HAP-1 (cell line): Measurements from ENCODE around the gene OCRL.

Experiments used
- DNase-seq, 2 experiments: peaks; one replicate each; pipeline ENCODE4 v3.0.0-alpha.2; 2016 to 2020; ENCODE audit warnings: low spot score in 2 of 2
- H3K27me3 ChIP-seq: fragments of 250-450 bp; sonication (Bioruptor Pico); 2 replicates; pipeline ENCODE4 v1.5.1; 2020; ENCODE audit warnings: low read depth, mild to moderate bottlenecking, moderate library complexity
- H3K36me3 ChIP-seq: fragments of 250-450 bp; sonication (Bioruptor Pico); replicated peaks from 2 replicates; pipeline ENCODE4 v1.5.1; 2020; ENCODE audit warnings: mild to moderate bottlenecking
- H3K4me1 ChIP-seq: fragments of 250-450 bp; sonication (Bioruptor Pico); 2 replicates; pipeline ENCODE4 v1.5.1; 2020; ENCODE audit warnings: mild to moderate bottlenecking
- H3K4me3 ChIP-seq: fragments of 250-450 bp; sonication (Bioruptor Pico); 2 replicates; pipeline ENCODE4 v1.5.1; 2020; ENCODE audit warnings: mild to moderate bottlenecking, moderate library complexity
- H3K9me3 ChIP-seq: fragments of 250-450 bp; sonication (Bioruptor Pico); 2 replicates; pipeline ENCODE4 v1.5.1; 2020; ENCODE audit warnings: mild to moderate bottlenecking, moderate library complexity
- in situ Hi-C: fragments of 300-500 bp; cut with MboI; formaldehyde crosslinking; loops from 3 replicates; pipeline ENCODE4 v1.14.3; 2020; ENCODE audit warnings: low sequenced_read_pairs, inconsistent platforms, mixed read lengths

Gene OCRL

DNA sequence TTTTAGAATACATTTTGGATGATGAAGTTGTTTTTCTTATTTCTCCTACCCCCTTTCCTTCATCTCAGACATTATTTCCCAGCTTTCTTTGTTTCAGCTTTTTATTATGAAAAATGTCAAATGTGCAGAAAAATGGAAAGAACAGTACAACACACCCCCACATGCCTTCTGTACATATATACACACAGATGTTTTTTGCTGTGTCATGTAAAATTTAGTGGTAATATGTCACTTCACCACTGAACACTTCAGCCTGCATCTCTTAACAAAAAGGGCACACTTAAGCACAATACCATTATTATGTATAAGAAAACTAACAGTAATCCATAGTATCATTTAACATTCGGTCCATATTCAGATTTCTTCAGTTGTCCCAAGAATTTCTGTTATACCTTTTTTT lies 37.8 kb downstream of the OCRL start:
- H3K27me3 ChIP-seq, result no peaks in the 10 kb centered on the region
- peaks cover 44% of the 10 kb centered on the region for H3K36me3 ChIP-seq
- no peak overlapping the region for H3K4me3 ChIP-seq
- no peaks in the 10 kb centered on the region for H3K9me3 ChIP-seq
- peaks cover 31% of the 10 kb centered on the region for H3K4me1 ChIP-seq
- in situ Hi-C loops, result no loop called here
- DNase-seq, result no peak

DNA sequence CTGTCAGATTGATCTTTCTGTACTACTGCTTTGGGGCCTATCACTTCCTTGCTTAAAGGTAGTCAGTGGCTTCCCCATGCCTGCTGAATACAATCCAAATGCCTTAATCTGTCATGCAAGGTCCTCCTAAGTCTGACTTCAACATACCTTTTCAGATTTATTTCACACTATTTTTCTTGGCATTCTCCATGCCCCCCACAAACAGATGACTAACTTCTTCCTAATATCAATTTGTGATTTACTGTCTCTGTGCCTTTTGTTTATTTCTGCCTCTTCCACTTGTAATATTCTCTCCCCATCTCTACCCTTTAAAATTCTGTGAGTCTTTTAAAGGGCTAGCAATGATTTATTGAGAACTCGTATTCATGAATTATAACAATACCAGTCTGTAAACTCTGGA lies 41.8 kb downstream of the OCRL start:
- in situ Hi-C loops, result no loop called here
- Histone ChIP-seq H3K4me1 (peaks cover 21% of the 10 kb centered on the region), H3K9me3 (no peaks in the 10 kb centered on the region), H3K4me3 (no peak overlapping the region), H3K27me3 (no peaks in the 10 kb centered on the region), H3K36me3 (peaks cover 41% of the 10 kb centered on the region)
- DNase-seq, result no peak

DNA sequence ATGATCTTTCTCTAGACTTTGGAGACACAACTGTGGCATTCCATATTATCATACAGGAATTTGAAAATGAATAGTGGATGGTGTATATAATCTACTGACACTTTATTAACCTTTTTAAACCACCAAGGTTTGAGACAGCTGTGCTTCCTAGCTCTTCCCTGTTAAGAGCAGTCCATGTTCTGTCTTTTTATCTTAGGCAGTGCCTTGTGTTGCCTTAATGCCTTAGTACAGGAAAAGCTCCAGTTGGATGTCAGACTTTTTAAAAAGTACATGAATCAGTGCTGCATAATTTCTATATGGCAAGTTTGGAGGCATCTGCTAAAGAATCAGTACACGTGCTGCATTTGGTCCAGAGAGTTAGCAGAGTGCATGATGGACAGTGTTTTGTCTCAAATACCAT lies 45.1 kb downstream of the OCRL start:
- H3K27me3 ChIP-seq, result no peaks in the 10 kb centered on the region
- in situ Hi-C loops, result no loop called here
- H3K9me3 ChIP-seq, result no peaks in the 10 kb centered on the region
- H3K36me3 ChIP-seq, result peaks cover 61% of the 10 kb centered on the region
- H3K4me3 ChIP-seq, result no peak overlapping the region
- H3K4me1 ChIP-seq, result peaks cover 4% of the 10 kb centered on the region
- no peak for DNase-seq

DNA sequence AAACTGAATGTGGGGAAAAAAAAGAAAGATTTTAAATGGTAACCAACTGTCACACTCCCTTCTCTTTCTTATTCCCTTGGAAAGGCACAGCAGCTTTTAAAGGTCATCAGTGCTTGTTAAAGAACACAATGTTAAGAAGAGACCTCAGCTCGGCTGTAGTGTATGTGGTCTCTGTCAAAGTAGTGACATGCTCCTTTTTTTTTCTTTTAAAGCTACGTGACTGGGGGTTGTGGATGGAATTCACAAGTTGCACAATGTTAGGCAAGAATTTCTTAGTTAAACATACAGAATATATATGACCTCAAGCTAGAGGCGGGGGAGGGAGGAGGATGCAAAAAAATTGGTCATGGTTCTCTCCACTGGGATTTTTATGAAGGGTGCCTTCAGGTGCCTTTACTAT lies 45.6 kb downstream of the OCRL start:
- Histone ChIP-seq H3K27me3 (no peaks in the 10 kb centered on the region), H3K4me1 (no peaks in the 10 kb centered on the region), H3K9me3 (no peaks in the 10 kb centered on the region), H3K4me3 (no peak overlapping the region), H3K36me3 (peaks cover 62% of the 10 kb centered on the region)
- no peak for DNase-seq
- in situ Hi-C loops, result no loop called here

DNA sequence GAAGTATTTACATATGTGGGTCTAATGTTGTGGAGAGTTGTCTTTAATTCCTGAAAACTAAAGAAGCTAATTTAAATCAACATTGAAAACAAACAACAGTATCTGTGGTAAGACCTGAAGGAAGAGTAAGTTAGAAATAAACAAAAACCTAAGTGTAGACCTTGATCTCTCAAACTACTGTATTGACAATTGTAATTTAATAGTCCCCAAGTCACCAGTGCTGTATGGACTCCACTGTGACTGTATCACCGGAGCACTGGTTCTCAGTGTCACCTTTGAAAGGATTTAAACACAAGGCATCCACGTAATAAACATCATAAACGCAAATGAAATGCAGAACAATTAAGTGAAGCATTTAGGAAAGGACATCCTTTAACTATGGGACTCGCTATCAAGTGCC lies 46.4 kb downstream of the OCRL start:
- in situ Hi-C loops, result no loop called here
- no peaks in the 10 kb centered on the region for H3K4me1 ChIP-seq
- H3K9me3 ChIP-seq, result no peaks in the 10 kb centered on the region
- H3K4me3 ChIP-seq, result no peak overlapping the region
- DNase-seq, result no peak
- H3K27me3 ChIP-seq, result no peaks in the 10 kb centered on the region
- peaks cover 67% of the 10 kb centered on the region for H3K36me3 ChIP-seq

DNA sequence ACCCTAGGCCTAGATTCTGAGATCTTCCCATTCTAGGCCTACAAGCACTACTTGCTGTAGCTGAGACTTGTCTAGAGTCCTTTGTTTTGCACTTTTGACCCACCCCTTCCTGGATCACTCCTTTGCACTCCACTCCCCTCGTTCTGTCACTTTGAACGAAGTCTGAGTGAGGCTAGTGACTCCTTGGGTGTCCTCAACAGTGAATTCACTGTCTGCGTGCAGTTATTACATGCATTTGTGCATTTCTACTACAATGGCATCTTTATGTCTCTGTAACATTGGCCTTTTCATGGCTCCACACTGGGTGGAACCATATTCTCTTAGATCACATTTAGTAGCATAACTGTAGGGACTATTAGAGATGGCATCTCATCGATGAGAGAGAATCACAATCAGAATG lies 50.5 kb downstream of the OCRL start:
- Histone ChIP-seq H3K9me3 (no peaks in the 10 kb centered on the region), H3K27me3 (no peaks in the 10 kb centered on the region), H3K4me3 (no peak overlapping the region), H3K36me3 (peaks cover 70% of the 10 kb centered on the region), H3K4me1 (no peaks in the 10 kb centered on the region)
- in situ Hi-C loops, result no loop called here
- DNase-seq, result no peak

DNA sequence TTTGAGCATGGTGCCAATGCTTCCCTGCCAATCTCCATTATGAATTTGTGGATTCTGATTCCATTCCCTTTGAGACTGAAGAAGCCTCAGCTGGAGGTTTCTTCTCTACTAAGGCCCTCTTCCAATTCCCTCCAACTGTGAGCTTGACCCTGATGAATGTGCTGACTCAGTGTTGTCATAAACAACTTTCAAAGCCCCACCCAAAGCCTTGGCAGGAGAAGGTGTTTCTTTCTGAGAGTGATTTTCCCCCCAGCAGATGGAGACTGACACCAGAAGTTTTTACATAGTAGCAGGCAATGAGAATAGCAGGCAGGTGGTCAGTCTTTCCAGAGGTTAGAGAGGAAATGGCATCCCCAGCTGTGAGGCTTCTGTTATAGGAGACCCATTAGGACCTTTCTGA lies 53.1 kb downstream of the OCRL start:
- Histone ChIP-seq H3K4me1 (no peaks in the 10 kb centered on the region), H3K27me3 (no peaks in the 10 kb centered on the region), H3K9me3 (no peaks in the 10 kb centered on the region), H3K4me3 (no peak overlapping the region), H3K36me3 (peaks cover 54% of the 10 kb centered on the region)
- no peak for DNase-seq
- in situ Hi-C loops, result no loop called here

DNA sequence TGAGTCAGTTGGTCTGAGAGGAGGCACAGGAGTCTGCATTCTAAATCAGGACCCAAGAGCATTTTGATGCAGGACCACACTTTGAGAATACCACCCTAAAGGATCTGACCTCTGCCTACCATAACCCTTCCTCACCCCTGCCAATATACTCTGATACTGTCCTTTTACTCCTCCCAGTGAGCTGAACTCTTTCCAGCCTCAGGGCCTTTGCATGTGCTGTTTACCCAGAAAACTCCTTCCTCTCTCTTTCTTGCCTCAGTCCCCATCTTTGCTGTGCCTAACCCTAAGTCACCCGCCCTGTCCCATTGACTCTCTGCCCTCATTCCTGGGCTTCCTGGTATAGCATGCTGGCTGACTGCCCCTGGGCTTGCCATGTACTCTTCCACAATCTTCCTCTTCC lies 54.7 kb downstream of the OCRL start:
- Histone ChIP-seq H3K36me3 (peaks cover 39% of the 10 kb centered on the region), H3K4me1 (no peaks in the 10 kb centered on the region), H3K4me3 (no peak overlapping the region), H3K27me3 (no peaks in the 10 kb centered on the region), H3K9me3 (no peaks in the 10 kb centered on the region)
- in situ Hi-C loops, result no loop called here
- DNase-seq, result no peak

DNA sequence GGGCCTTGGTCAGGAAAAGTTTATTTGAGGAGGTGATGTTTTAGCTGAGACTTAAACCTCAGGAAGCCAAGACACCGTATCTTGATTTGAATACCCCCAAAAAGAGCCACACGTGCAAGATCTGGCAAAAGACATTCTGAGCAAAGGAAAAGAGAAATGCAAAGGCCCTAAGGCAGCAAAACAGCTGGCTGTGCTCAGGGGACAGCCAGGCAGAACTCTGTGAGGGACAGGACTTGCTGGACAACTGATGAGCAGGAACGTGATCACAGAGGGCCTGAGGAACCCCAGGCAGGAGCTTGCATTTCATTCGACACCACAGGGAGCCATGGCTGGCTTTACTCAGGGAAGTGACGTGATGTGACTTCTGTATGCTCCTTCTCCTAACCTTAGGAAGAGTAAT lies 56.0 kb downstream of the OCRL start:
- no peaks in the 10 kb centered on the region for H3K4me1 ChIP-seq
- in situ Hi-C loops, result no loop called here

DNA sequence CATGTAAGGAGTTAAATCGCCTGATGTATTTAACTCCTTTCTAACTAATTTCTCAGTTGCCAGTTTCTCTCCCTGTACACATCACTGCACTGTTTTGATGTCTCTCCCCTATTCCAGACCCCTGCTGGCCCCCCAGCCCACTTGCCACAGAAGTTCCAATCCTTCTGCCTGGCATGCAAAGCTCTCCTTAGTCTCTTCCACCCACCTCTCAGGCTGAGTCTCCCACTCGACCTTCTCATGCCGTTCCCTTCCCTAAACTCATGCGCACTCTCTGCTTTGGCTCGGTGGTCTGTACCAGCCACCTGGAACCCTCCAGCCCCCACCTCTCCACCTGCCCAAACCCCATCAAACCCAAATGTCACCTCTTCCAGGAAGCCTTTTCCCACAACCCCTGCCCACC lies 57.8 kb downstream of the OCRL start:
- in situ Hi-C loops, result no loop called here
- H3K9me3 ChIP-seq, result no peaks in the 10 kb centered on the region
- DNase-seq, result no peak
- H3K4me3 ChIP-seq, result no peak overlapping the region
- H3K36me3 ChIP-seq, result peaks cover 11% of the 10 kb centered on the region
- H3K4me1 ChIP-seq, result no peaks in the 10 kb centered on the region
- no peaks in the 10 kb centered on the region for H3K27me3 ChIP-seq

More for the DNA sequence above, 56.0 kb downstream of the OCRL start:
- Histone ChIP-seq H3K27me3 (no peaks in the 10 kb centered on the region), H3K36me3 (peaks cover 29% of the 10 kb centered on the region), H3K4me3 (no peak overlapping the region), H3K9me3 (no peaks in the 10 kb centered on the region)
- DNase-seq, result no peak

DNA sequence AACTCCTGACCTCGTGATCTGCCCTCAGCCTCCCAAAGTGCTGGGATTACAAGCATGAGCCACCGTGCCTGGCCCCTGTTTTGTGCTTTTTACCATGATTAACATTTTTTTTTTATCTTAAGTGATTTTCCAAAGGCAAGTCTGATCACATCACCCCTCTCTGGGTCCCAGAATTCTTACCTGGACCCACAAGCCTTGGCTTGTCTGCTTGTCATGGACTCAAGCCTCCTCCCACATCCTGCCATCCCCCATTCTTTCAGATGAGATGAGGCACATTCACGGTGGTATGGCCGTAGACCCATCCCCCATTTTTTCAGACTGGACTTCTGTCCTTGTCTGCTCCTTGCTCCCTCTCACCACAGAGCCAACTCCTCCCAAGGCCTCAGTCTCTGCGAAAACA lies 59.4 kb downstream of the OCRL start:
- DNase-seq, result no peak
- Histone ChIP-seq H3K4me1 (peaks cover 8% of the 10 kb centered on the region), H3K27me3 (no peaks in the 10 kb centered on the region), H3K4me3 (no peak overlapping the region), H3K9me3 (no peaks in the 10 kb centered on the region), H3K36me3 (peaks cover 4% of the 10 kb centered on the region)
- in situ Hi-C loops, result no loop called here

DNA sequence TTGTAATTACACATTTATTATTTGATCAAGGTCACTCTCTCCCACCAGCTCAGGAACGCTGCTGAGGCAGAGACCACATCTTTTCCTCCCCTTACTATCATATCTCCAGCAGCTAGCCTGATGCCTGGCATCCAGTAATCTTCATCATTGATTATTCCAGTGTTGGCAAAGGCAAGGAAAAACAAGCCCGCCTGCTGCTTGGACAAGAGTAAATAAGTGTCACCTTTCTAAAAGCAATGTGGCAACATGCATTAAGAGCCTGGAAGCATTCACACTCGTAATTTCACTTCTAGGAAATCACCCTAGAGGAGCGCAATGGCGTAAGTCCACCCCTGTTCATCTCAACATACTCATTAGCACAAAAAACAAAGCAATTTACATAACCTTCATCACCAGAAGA lies 59.9 kb downstream of the OCRL start:
- H3K9me3 ChIP-seq, result no peaks in the 10 kb centered on the region
- peaks cover 10% of the 10 kb centered on the region for H3K4me1 ChIP-seq
- no peaks in the 10 kb centered on the region for H3K27me3 ChIP-seq
- DNase-seq, result no peak
- H3K36me3 ChIP-seq, result peaks cover 4% of the 10 kb centered on the region
- no peak overlapping the region for H3K4me3 ChIP-seq
- in situ Hi-C loops, result loop anchor here (5.0 to 25.0 kb wide), 3 partner anchors 225 to 587 kb away; no protein-coding TSS in a partner anchor

DNA sequence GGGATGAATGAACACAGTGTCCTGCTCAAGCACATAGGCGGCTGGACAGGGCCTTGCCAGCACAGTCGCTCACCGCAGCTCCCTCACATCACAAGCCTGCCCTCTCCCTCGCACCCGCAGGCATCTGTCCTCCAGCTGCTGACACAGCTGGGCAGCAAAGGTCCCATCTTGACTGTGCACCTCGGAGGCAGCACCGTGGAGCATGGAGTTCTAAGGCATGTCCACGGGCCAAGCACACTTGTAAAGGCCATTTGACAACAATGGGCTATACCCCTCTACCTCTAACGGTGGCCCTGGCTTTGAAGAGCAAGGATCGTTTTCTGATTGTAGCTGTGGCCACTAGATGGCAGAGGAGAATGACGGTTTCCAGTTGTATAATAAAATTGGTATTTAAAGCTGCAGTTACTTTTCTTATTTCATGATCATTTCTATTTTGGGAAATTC lies 60.9 kb downstream of the OCRL start:
- DNase-seq, result peak; percentile 32 to 48
- H3K4me1 ChIP-seq, result peaks cover 13% of the 10 kb centered on the region
- no peaks in the 10 kb centered on the region for H3K9me3 ChIP-seq
- peaks cover 4% of the 10 kb centered on the region for H3K36me3 ChIP-seq
- H3K27me3 ChIP-seq, result no peaks in the 10 kb centered on the region
- in situ Hi-C loops, result loop anchor here (5.0 to 25.0 kb wide), 3 partner anchors 224 to 586 kb away; no protein-coding TSS in a partner anchor
- H3K4me3 ChIP-seq, result no peak overlapping the region

DNA sequence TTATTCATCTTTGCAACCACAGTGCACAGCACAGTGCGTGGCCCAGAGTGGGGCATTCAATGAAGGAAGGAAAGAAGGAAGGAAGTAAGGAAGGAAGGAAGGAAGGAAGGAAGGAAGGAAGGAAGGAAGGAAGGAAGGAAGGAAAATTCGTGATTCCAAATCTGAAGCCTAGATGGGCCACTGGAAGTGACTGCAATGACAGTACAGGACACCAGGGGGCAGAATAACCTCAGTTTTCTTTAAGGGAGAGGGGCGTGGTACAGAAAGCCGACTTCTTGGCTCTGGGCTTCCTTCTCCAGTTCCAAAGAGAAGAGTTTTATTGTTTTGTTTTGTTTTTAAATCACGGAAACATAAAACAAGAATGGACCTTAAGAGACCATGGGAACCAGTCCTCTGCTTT lies 66.9 kb downstream of the OCRL start:
- H3K9me3 ChIP-seq, result no peaks in the 10 kb centered on the region
- DNase-seq, result peak; percentile 59 to 82
- in situ Hi-C loops, result loop anchor here (5.0 to 25.0 kb wide), 3 partner anchors 120 to 580 kb away; no protein-coding TSS in a partner anchor
- no peaks in the 10 kb centered on the region for H3K36me3 ChIP-seq
- H3K27me3 ChIP-seq, result no peaks in the 10 kb centered on the region
- peaks cover 13% of the 10 kb centered on the region for H3K4me1 ChIP-seq
- no peak overlapping the region for H3K4me3 ChIP-seq

DNA sequence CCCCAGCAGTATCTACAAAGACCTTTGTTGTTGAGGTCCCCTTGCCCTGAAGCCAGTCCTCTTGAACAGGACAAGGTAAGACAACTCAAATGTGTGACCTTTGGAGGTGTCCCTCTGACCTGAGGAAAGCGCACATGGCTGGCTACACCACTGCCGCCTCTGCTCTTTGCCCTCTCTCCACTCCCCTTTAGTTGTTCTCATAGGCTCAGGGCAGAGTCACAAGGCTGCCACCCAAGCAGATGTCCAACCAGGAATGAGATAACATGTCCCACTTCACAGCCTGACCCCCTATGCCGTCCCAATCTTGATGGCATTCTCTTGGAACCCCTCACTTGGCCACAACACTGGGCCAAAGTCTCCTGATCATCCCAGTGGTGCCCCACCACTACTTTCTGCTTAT lies 68.4 kb downstream of the OCRL start:
- Histone ChIP-seq H3K36me3 (no peaks in the 10 kb centered on the region), H3K4me1 (peaks cover 13% of the 10 kb centered on the region), H3K9me3 (no peaks in the 10 kb centered on the region), H3K27me3 (no peaks in the 10 kb centered on the region), H3K4me3 (no peak overlapping the region)
- no peak for DNase-seq
- in situ Hi-C loops, result loop anchor here (5.0 to 25.0 kb wide), 3 partner anchors 119 to 579 kb away; no protein-coding TSS in a partner anchor
